B cell (primary cell): Measurements from ENCODE around the gene RPS21. TPM values are rescaled to one million over a fixed set of nuclear protein-coding genes. Genes with fewer than 3 reads are reported as not detected.

ENCODE experiments used
- ATAC-seq: fragments of 200-7000 bp; cut with Tn5 transposase; one replicate; pipeline ENCODE4 v1.10.0; 2021; ENCODE audit warnings: low read depth, mild to moderate bottlenecking, moderate number of reproducible peaks, moderate library complexity
- CTCF ChIA-PET: fragments of 350-600 bp; sonication (Branson Sonifier 250); formaldehyde crosslinking; loops from one replicate; lab custom pipeline; 2021; ENCODE audit warnings: antibody characterized with exemption, inconsistent platforms; lab: Charles Lee
- POLR2A ChIA-PET: fragments of 350-600 bp; sonication (Branson Sonifier 250); formaldehyde crosslinking; loops from one replicate; lab custom pipeline; 2021; ENCODE audit warnings: antibody characterized with exemption; lab: Charles Lee
- DNase-seq: peaks from one replicate; pipeline ENCODE4 v3.0.0; 2013
- H2AFZ ChIP-seq: 2 replicates; pipeline ENCODE4 v1.6.1; 2012; ENCODE audit warnings: mild to moderate bottlenecking, low read depth, low read length; ENCODE audit not compliant: insufficient read depth, poor library complexity, severe bottlenecking
- H3K27ac ChIP-seq, 2 donors: 1 replicate in 1 of 2; 2 replicates in 1 of 2; pipeline ENCODE4 v1.5.1; 2012 to 2013; ENCODE audit warnings: low read length in 2 of 2, mild to moderate bottlenecking in 2 of 2, moderate library complexity in 1 of 2
- H3K27me3 ChIP-seq, 4 experiments: fragments of 200-600 bp in 1 of 4; sonication (generic) in 1 of 4; replicated peaks in 1 of 4; 1 replicate in 2 of 4; 2 replicates in 2 of 4; pipeline versions ENCODE4 v1.6.1 to v1.7.0; 2013 to 2016; ENCODE audit warnings: low read length in 3 of 4, mild to moderate bottlenecking in 2 of 4, mixed read lengths in 1 of 4, moderate library complexity in 1 of 4; ENCODE audit not compliant: insufficient read depth in 4 of 4, control insufficient read depth in 3 of 4; ENCODE audit errors: control extremely low read depth in 1 of 4
- H3K36me3 ChIP-seq, 2 experiments: replicated peaks in 1 of 2; 1 replicate in 1 of 2; 2 replicates in 1 of 2; pipeline versions ENCODE4 v1.6.1 to v1.7.1; 2013; ENCODE audit warnings: low read length in 1 of 2; ENCODE audit not compliant: insufficient read depth in 2 of 2, control insufficient read depth in 1 of 2; ENCODE audit errors: control extremely low read depth in 1 of 2, extremely low read depth in 1 of 2
- H3K4me1 ChIP-seq, 2 donors: fragments of 200-600 bp in 1 of 2; sonication (generic) in 1 of 2; 1 replicate in 1 of 2; 2 replicates in 1 of 2; pipeline versions ENCODE4 v1.5.1 to v1.6.1; 2013 to 2017; ENCODE audit warnings: low read length in 2 of 2; ENCODE audit not compliant: control insufficient read depth in 2 of 2, insufficient read depth in 2 of 2
- H3K4me2 ChIP-seq: replicated peaks from 2 replicates; pipeline ENCODE3; 2012; ENCODE audit warnings: mild to moderate bottlenecking, low read depth, low read length; ENCODE audit not compliant: poor library complexity, severe bottlenecking
- H3K4me3 ChIP-seq, 5 experiments: fragments of 200-600 bp in 1 of 5; sonication (generic) in 1 of 5; 1 replicate in 3 of 5; 2 replicates in 2 of 5; pipeline versions ENCODE4 v1.5.1 to v1.7.0; 2011 to 2016; ENCODE audit warnings: low read length in 4 of 5, mild to moderate bottlenecking in 4 of 5, low read depth in 2 of 5, control low read depth in 1 of 5, moderate library complexity in 1 of 5; ENCODE audit not compliant: insufficient read depth in 1 of 5; ENCODE audit errors: control extremely low read depth in 1 of 5, extremely low read depth in 1 of 5
- H3K79me2 ChIP-seq: fragments of 200-600 bp; sonication (generic); one replicate; pipeline ENCODE4 v1.6.0; 2016; ENCODE audit warnings: low read length; ENCODE audit not compliant: control insufficient read depth, insufficient read depth
- H3K9ac ChIP-seq: fragments of 200-600 bp; sonication (generic); 2 replicates; pipeline ENCODE4 v1.6.1; 2017; ENCODE audit warnings: mild to moderate bottlenecking, low read length, moderate library complexity
- H3K9me3 ChIP-seq, 3 donors: one replicate each; pipeline versions ENCODE4 v1.6.1 to v1.7.1; 2013; ENCODE audit warnings: low read length in 2 of 3; ENCODE audit not compliant: control insufficient read depth in 2 of 3, insufficient read depth in 1 of 3; ENCODE audit errors: control extremely low read depth in 1 of 3
- H4K20me1 ChIP-seq: 2 replicates; pipeline ENCODE4 v1.6.0; 2012; ENCODE audit warnings: mild to moderate bottlenecking, low read length; ENCODE audit not compliant: insufficient read depth, control insufficient read depth, poor library complexity, severe bottlenecking
- H3K27ac Mint-ChIP-seq: one replicate; pipeline ENCODE4 v1.8.0; 2021; ENCODE audit warnings: mixed read lengths
- H3K27me3 Mint-ChIP-seq: one replicate; pipeline ENCODE4 v1.8.0; 2021; ENCODE audit warnings: mixed read lengths
- H3K4me1 Mint-ChIP-seq: one replicate; pipeline ENCODE4 v1.8.0; 2021; ENCODE audit warnings: mixed read lengths
- H3K4me3 Mint-ChIP-seq: one replicate; pipeline ENCODE4 v1.8.0; 2021; ENCODE audit warnings: mixed read lengths
- H3K9me3 Mint-ChIP-seq: one replicate; pipeline ENCODE4 v1.8.0; 2022; ENCODE audit warnings: mixed read lengths; ENCODE audit not compliant: insufficient read depth
- EZH2 ChIP-seq: IDR thresholded peaks from 2 replicates; pipeline ENCODE4 v1.6.1; 2012; ENCODE audit warnings: borderline replicate concordance, low read depth, mild to moderate bottlenecking, moderate library complexity, low read length; ENCODE audit not compliant: insufficient read depth, poor library complexity, severe bottlenecking
- WGBS: methylation state at CpG from one replicate; pipeline ENCODE4 v1.1.5; 2013; ENCODE audit warnings: missing lambda C conversion rate; ENCODE audit not compliant: insufficient coverage; 5-methylcytosine and 5-hydroxymethylcytosine counted together
- intact Hi-C: fragments of 100-400 bp; cut with micrococcal nuclease; formaldehyde crosslinking; loops from one replicate; pipeline ENCODE4 v1.10.0; 2022
- polyA plus RNA-seq: library from polyadenylated mRNA; depleted of rRNA; stranded (reverse); fragments of >200 nt; gene quantifications from 2 replicates; pipeline ENCODE4 v1.2.3, GENCODE V29; 2012
- total RNA-seq, 2 donors: library from RNA; stranded (reverse); fragments of 120-200 nt in 1 of 2; gene quantifications; 1 replicate in 1 of 2; 2 replicates in 1 of 2; pipeline versions ENCODE4 v1.2.3 to v1.2.4, GENCODE V29; 2013 to 2022
- TF ChIP-seq, protein P1 (sequence below): fragments of 200-600 bp; IDR thresholded peaks from one replicate; pipeline ENCODE4 v1.8.0; 2022; ENCODE audit warnings: antibody characterized with exemption, mild to moderate bottlenecking

RPS21 gene
- total and polyA plus RNA-seq, 2 donors (not counting 1 experiment from before 2014, with no cell fraction given) = 2,653 to 9,603 TPM

DNA sequence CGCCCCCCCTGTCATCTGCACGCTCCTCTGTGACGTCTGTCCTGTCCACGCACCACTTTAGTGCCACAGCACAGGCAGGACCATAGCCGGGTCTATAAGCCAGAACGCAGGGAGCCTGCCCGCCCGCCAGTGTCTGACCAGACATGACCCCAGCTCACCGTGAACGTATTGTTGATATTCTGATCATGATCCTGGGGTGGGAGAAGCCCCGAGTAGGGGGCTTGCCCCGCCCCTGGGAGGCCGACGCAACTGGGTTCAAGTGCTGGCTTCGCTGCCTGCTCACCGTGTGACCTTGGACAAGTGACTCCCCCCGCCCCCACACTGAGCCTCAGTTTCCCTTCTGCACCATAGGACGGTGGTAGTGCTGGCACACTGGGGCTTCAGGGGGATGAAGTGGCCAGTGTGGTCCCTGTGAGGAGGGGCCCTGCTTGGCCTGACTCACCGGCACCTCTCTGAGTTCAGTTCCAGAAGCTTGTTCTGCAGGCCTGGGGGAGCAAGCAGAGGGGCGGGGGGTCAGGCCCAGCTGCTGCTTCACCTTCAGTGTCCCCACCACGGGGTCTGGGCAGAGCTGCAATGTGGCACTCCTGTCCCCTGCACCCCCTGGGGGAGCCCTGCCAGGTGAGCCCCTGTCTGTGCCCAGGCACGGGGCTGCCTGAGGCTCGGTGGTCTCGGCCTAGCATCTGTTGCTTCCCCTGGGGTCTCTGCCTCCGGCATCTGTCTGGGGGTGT is 31.2 kb downstream of the RPS21 start:
- intact Hi-C loops = no loop called here
- H2AFZ ChIP-seq = no peak overlapping the region
- H3K9ac ChIP-seq = no peak overlapping the region
- no peaks in the 10 kb centered on the region for H3K27me3 Mint-ChIP-seq
- DNase-seq = no peak
- no peaks in the 10 kb centered on the region for H3K9me3 Mint-ChIP-seq
- no peak overlapping the region for H3K4me3 Mint-ChIP-seq
- no peaks in the 10 kb centered on the region for H3K4me1 Mint-ChIP-seq
- H3K27ac Mint-ChIP-seq = no peak overlapping the region
- peaks cover 0 to 8% (median 0%) of the 10 kb centered on the region in 4 experiments for H3K27me3 ChIP-seq
- peaks cover 0 to 8% (median 0%) of the 10 kb centered on the region in 3 donors for H3K9me3 ChIP-seq
- H3K4me1 ChIP-seq = no peaks in the 10 kb centered on the region
- H3K4me3 ChIP-seq = no peak overlapping the region
- H3K27ac ChIP-seq = no peak overlapping the region
- no peak overlapping the region for H3K4me2 ChIP-seq
- WGBS = 87% methylated on average over 18 of the region's 25 CpGs
- H3K79me2 ChIP-seq = no peaks in the 10 kb centered on the region
- TF ChIP-seq EZH2 = no peak
- TF ChIP-seq, protein P1, sequence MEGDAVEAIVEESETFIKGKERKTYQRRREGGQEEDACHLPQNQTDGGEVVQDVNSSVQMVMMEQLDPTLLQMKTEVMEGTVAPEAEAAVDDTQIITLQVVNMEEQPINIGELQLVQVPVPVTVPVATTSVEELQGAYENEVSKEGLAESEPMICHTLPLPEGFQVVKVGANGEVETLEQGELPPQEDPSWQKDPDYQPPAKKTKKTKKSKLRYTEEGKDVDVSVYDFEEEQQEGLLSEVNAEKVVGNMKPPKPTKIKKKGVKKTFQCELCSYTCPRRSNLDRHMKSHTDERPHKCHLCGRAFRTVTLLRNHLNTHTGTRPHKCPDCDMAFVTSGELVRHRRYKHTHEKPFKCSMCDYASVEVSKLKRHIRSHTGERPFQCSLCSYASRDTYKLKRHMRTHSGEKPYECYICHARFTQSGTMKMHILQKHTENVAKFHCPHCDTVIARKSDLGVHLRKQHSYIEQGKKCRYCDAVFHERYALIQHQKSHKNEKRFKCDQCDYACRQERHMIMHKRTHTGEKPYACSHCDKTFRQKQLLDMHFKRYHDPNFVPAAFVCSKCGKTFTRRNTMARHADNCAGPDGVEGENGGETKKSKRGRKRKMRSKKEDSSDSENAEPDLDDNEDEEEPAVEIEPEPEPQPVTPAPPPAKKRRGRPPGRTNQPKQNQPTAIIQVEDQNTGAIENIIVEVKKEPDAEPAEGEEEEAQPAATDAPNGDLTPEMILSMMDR = no peak
- H4K20me1 ChIP-seq = no peaks in the 10 kb centered on the region
- no peaks in the 10 kb centered on the region for H3K36me3 ChIP-seq
- ChIA-PET POLR2A (no interaction called here), CTCF (no interaction called here)
- no peak for ATAC-seq

DNA sequence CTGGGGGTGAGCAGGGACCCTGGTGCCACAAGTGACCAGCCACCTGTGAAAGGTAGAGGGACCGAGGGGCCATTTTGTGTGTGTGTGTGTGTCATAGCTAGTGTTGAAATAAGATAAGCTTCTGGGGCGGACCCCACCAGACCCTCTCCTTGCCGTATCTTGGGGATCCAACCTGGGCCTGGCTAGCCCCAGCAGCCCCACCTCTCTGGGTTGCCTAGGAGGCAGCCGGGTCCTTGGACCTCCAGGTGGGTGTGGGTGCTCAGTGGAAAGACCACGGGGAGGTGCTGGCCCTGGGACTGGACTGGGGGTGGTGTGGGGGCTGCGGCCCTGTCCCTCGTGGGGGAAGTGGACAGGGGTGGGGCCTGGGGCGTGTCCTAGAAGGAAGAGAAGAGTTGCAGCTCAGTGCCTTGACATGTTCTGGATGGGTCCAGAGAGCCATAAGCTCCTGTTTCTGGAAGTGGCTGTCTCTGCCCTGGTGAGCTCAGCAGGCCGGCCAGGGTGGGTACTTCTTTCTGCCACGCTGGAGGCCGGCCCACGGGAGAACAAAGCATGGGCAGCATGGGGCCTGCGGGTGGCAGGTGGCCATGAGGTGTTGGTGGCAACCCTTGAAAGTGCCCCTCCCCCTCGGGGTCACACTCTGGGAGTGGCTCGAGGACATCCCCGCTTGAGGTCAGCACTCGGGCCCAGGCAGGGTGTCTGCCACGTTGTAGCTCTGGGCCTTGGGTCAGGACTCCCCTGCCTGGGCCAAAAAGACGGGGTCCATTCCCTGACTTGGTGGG is 32.0 kb downstream of the RPS21 start:
- H3K9me3 ChIP-seq = peaks cover 0 to 8% (median 0%) of the 10 kb centered on the region in 3 donors
- H3K4me1 ChIP-seq = no peaks in the 10 kb centered on the region
- H3K27me3 ChIP-seq = peaks cover 0 to 8% (median 0%) of the 10 kb centered on the region in 4 experiments
- no peaks in the 10 kb centered on the region for H3K36me3 ChIP-seq
- ATAC-seq (no peak), DNase-seq (no peak)
- no peak overlapping the region for H3K4me3 ChIP-seq
- H4K20me1 ChIP-seq = no peaks in the 10 kb centered on the region
- no peak overlapping the region for H3K4me3 Mint-ChIP-seq
- H3K4me2 ChIP-seq = no peak overlapping the region
- TF ChIP-seq EZH2 = no peak
- TF ChIP-seq, protein P1 = no peak
- intact Hi-C loops = no loop called here
- no peak overlapping the region for H3K27ac Mint-ChIP-seq
- no peak overlapping the region for H3K9ac ChIP-seq
- ChIA-PET CTCF (no interaction called here), POLR2A (no interaction called here)
- WGBS = 88% methylated on average over 18 of the region's 19 CpGs
- H3K79me2 ChIP-seq = no peaks in the 10 kb centered on the region
- H3K27me3 Mint-ChIP-seq = no peaks in the 10 kb centered on the region
- H3K27ac ChIP-seq = no peak overlapping the region
- H2AFZ ChIP-seq = no peak overlapping the region
- H3K4me1 Mint-ChIP-seq = no peaks in the 10 kb centered on the region
- H3K9me3 Mint-ChIP-seq = no peaks in the 10 kb centered on the region
